ENCODE data around the gene RHEB. TPM values are rescaled to one million over a fixed set of nuclear protein-coding genes. Genes with fewer than 3 reads are reported as not detected.

RHEB gene
- total RNA-seq, 1 experiment from 2014 or later: 156 TPM

- H3K36me3 ChIP-seq (ENCODE audit: control insufficient read depth, insufficient read depth, low read length): no peaks in the 10 kb centered on the region
- no peaks in the 10 kb centered on the region for H3K27me3 Mint-ChIP-seq (ENCODE audit: insufficient read depth, unreplicated experiment)
- H3K27me3 ChIP-seq (replicated peaks; ENCODE audit: control insufficient read depth, insufficient read depth, low read length): no peaks in the 10 kb centered on the region
- H3K9me3 Mint-ChIP-seq (ENCODE audit: unreplicated experiment): no peaks in the 10 kb centered on the region
- H3K4me1 ChIP-seq: peaks cover 7% of the 10 kb centered on the region
- no peaks in the 10 kb centered on the region for H3K9me3 ChIP-seq
- no peak for DNase-seq
- BruUV-seq (replicated peaks): no TSS peak
- intact Hi-C loops (cut with micrococcal nuclease; ENCODE audit: unreplicated experiment): no loop called here
- no peak overlapping the region for H3K27ac Mint-ChIP-seq (ENCODE audit: unreplicated experiment)
- no peaks in the 10 kb centered on the region for H3K4me1 Mint-ChIP-seq (ENCODE audit: low read depth, unreplicated experiment)
- H3K4me3 ChIP-seq (ENCODE audit: low read depth, low read length): no peak overlapping the region
- no peak overlapping the region for H3K4me3 Mint-ChIP-seq (ENCODE audit: unreplicated experiment)
- H3K36me3 Mint-ChIP-seq (ENCODE audit: insufficient read depth, unreplicated experiment): no peaks in the 10 kb centered on the region
- TF ChIP-seq, protein P1, sequence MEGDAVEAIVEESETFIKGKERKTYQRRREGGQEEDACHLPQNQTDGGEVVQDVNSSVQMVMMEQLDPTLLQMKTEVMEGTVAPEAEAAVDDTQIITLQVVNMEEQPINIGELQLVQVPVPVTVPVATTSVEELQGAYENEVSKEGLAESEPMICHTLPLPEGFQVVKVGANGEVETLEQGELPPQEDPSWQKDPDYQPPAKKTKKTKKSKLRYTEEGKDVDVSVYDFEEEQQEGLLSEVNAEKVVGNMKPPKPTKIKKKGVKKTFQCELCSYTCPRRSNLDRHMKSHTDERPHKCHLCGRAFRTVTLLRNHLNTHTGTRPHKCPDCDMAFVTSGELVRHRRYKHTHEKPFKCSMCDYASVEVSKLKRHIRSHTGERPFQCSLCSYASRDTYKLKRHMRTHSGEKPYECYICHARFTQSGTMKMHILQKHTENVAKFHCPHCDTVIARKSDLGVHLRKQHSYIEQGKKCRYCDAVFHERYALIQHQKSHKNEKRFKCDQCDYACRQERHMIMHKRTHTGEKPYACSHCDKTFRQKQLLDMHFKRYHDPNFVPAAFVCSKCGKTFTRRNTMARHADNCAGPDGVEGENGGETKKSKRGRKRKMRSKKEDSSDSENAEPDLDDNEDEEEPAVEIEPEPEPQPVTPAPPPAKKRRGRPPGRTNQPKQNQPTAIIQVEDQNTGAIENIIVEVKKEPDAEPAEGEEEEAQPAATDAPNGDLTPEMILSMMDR (IDR thresholded peaks at IDR 0.05; ENCODE audit: insufficient read depth in 1 of 2, low read depth in 1 of 2, low read length in 1 of 2, severe bottlenecking in 1 of 2, unreplicated experiment in 1 of 2): no peak
- ChIA-PET POLR2A (no interaction called here), CTCF (no interaction called here)
Measured at GRCh38 chr7:151434549-151434948, 85.1 kb downstream of the RHEB start.

DNA sequence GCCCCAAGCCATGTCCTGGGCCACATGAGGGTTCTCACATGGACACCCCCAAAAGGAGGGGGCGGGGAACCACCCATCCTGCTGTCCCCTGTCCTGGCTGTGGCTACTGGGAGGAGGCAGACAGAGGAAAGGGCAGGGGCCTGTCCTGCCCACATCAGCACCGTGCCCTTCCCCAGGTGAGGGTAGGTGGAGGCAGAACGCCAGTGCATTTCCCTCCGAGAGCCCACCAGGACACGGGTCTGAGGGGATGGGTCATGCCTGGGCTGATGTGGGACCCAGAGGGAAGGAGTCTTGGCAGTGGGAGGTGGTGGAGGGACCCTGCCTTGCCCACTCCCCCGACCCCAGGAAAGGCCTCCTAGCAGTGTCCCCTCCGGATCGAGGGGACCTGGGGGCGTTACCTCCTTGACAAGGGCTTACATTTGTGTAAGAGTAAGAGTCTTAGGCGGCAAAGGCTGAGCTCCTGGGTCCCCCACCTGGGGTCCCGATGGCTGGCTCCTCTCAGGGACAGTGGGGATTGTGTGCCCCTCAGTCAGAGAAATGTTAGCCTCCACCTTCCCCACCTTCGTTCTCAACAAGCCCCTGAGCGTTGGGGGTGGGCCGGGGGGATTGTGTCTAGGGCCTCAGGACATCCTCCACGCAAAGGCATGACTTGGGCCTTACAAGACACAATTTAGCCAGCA lies 85.8 kb downstream of the RHEB start:
- POLR2A ChIA-PET: no interaction called here
- Mint-ChIP-seq H3K4me1 (ENCODE audit: low read depth, unreplicated experiment) (peaks cover under 1% of the 10 kb centered on the region), H3K36me3 (ENCODE audit: insufficient read depth, unreplicated experiment) (no peaks in the 10 kb centered on the region)

GRCh38 chr7:151432658-151433521 lies 86.8 kb downstream of the RHEB start:
- TF ChIP-seq, protein P1 (IDR thresholded peaks at IDR 0.05; ENCODE audit: insufficient read depth in 1 of 2, low read depth in 1 of 2, low read length in 1 of 2, severe bottlenecking in 1 of 2, unreplicated experiment in 1 of 2): no peak
- no peaks in the 10 kb centered on the region for H3K9me3 ChIP-seq
- Mint-ChIP-seq H3K27ac (ENCODE audit: unreplicated experiment) (no peak overlapping the region), H3K4me1 (ENCODE audit: low read depth, unreplicated experiment) (peaks cover 10% of the 10 kb centered on the region), H3K27me3 (ENCODE audit: insufficient read depth, unreplicated experiment) (no peaks in the 10 kb centered on the region), H3K36me3 (ENCODE audit: insufficient read depth, unreplicated experiment) (no peaks in the 10 kb centered on the region), H3K9me3 (ENCODE audit: unreplicated experiment) (no peaks in the 10 kb centered on the region), H3K4me3 (ENCODE audit: unreplicated experiment) (no peak overlapping the region)
- H3K4me3 ChIP-seq (ENCODE audit: low read depth, low read length): no peak overlapping the region
- intact Hi-C loops (cut with micrococcal nuclease; ENCODE audit: unreplicated experiment): no loop called here
- ChIA-PET CTCF (no interaction called here), POLR2A (no interaction called here)
- peaks cover 22% of the 10 kb centered on the region for H3K4me1 ChIP-seq
- H3K27me3 ChIP-seq (replicated peaks; ENCODE audit: control insufficient read depth, insufficient read depth, low read length): no peaks in the 10 kb centered on the region
- no peaks in the 10 kb centered on the region for H3K36me3 ChIP-seq (ENCODE audit: control insufficient read depth, insufficient read depth, low read length)
- DNase-seq: no peak
- no TSS peak for BruUV-seq (replicated peaks)

More for the DNA sequence above, 85.8 kb downstream of the RHEB start:
- BruUV-seq (replicated peaks): no TSS peak
- Mint-ChIP-seq H3K9me3 (ENCODE audit: unreplicated experiment) (no peaks in the 10 kb centered on the region), H3K27me3 (ENCODE audit: insufficient read depth, unreplicated experiment) (no peaks in the 10 kb centered on the region), H3K4me3 (ENCODE audit: unreplicated experiment) (no peak overlapping the region), H3K27ac (ENCODE audit: unreplicated experiment) (no peak overlapping the region)
- intact Hi-C loops (cut with micrococcal nuclease; ENCODE audit: unreplicated experiment): no loop called here
- DNase-seq: no peak
- no peaks in the 10 kb centered on the region for H3K9me3 ChIP-seq
- H3K4me1 ChIP-seq: peaks cover 13% of the 10 kb centered on the region
- H3K36me3 ChIP-seq (ENCODE audit: control insufficient read depth, insufficient read depth, low read length): no peaks in the 10 kb centered on the region
- no peaks in the 10 kb centered on the region for H3K27me3 ChIP-seq (replicated peaks; ENCODE audit: control insufficient read depth, insufficient read depth, low read length)
- TF ChIP-seq, protein P1 (IDR thresholded peaks at IDR 0.05; ENCODE audit: insufficient read depth in 1 of 2, low read depth in 1 of 2, low read length in 1 of 2, severe bottlenecking in 1 of 2, unreplicated experiment in 1 of 2): no peak
- CTCF ChIA-PET: no interaction called here
- H3K4me3 ChIP-seq (ENCODE audit: low read depth, low read length): no peak overlapping the region

Data from Caco-2 (cell line).